CD4-positive, alpha-beta T cell treated with Interferon gamma for 1 hour (primary cell): ENCODE measurements around the gene TIGD1.

Experiments used
- DNase-seq: peaks from one replicate; pipeline ENCODE4 v3.0.0-alpha.2; 2020

TIGD1 gene

GRCh38 chr2:232569541-232569940 lies 19.2 kb upstream of the TIGD1 start:
- DNase-seq = no peak

- no peak for DNase-seq
These were observed 17.8 kb upstream of the TIGD1 start for GRCh38 chr2:232568161-232568560.

GRCh38 chr2:232567721-232568120 lies 17.4 kb upstream of the TIGD1 start:
- DNase-seq = no peak

GRCh38 chr2:232563580-232563979 lies 13.2 kb upstream of the TIGD1 start:
- no peak for DNase-seq

- no peak for DNase-seq
These were observed 12.3 kb upstream of the TIGD1 start for GRCh38 chr2:232562515-232563151.

DNA sequence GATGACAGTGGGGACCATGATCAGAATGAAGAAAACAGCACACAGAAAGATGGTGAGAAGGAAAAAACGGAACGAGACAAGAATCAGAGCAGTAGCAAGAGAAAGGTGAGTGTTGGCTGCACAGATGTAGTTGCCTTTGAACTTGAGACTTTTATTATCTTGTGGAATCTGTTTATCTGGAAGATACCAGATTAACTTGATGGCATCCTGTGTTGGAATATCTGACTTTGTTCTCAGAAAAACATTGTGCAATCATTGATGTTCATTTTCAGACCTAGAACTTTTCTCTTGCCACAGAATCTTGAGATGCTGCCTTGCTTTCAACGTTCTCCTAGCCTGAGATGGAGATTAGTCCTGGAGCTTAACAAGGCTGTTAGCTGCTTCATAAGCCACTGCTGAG lies 6.1 kb upstream of the TIGD1 start:
- DNase-seq = no peak

- no peak for DNase-seq
These were observed 1.4 kb upstream of the TIGD1 start for GRCh38 chr2:232551776-232552175.

GRCh38 chr2:232551250-232551638 lies 887 bp upstream of the TIGD1 start:
- no peak for DNase-seq

DNA sequence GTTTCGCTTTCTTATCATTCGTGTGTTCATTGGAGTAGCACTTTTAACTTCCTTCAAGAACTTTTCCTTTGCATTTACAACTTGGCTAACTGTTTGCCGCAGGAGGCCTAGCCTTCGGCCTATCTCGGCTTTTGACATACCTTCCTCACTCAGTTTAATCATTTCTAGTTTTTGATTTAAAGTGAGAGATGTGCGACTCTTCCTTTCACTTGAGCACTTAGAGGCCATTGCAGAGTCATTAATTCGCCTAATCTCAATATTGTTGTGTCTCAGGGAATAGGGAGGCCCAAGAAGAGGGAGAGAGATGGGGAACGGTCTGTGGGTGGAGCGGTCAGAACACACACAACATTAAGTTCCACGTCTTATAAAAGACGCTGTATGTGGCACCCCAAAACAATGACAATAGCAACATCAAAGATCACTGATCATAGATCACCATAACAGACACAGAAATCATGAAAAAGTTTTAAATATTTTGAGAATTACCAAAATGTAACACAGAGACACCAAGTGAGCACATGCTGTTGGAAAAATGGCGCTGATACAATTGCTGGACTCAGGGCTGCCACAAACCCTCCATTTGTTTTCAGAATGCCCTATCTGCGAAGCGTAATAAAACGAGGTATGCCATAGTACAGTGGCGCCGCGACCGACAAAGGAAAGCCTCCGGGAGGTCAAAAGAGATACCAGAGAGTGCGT lies 553 bp downstream of the TIGD1 start:
- DNase-seq = no peak

GRCh38 chr2:232547991-232548390 lies 2.4 kb downstream of the TIGD1 start:
- DNase-seq = no peak

DNA sequence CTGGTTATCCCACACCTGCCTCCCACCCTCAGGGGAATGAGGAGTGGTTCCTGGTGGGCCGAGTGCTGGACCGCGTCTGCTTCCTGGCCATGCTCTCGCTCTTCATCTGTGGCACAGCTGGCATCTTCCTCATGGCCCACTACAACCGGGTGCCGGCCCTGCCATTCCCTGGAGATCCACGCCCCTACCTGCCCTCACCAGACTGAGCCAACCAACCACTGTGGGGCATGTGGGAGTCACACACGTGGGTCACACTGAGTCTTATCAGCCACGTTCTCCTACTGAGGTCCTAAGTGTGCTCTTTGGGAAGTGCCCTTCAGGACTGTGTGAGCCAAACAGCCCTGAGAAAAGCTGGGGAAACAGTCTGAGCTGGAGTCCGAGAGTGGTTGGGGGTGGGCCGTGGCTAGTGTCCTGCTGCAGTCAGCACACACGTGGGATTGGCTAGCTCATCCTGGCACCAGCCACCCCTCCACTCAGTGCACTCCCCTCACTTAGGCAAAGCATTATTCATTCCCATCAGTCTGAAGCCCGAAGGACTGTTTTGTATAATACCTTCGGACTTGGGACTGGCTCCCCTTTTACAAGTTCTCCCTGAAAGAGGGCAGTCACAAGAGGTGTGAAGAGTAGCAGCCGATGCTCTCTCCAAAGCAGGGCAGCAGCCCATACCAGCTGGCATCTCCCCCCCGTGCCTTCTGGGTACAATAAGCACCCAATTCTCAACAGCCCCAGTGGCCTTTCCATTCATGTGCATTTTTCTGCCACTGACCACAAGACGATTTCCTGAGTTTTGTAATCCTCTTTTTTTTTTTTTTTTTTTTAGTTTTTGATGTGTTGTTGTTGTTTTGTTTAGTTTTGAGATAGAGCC lies 4.6 kb downstream of the TIGD1 start:
- no peak for DNase-seq

DNA sequence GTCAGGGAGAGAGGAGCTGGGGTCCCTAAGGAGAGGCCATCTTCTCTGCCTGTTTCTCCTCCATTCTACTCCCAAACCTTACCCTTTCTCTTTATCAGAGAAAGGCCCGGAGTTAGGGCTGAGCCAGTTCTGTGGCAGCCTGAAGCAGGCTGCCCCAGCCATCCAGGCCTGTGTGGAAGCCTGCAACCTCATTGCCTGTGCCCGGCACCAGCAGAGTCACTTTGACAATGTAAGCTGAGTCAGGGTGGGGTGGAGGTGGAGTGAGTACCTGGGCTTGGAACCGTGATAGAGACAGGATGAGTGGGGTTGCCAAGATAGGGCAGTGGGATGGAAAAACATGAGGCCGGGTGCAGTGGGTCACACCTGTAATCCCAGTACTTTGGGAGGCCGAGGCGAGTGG lies 5.7 kb downstream of the TIGD1 start:
- DNase-seq = no peak

GRCh38 chr2:232543928-232544631 lies 6.3 kb downstream of the TIGD1 start:
- DNase-seq = no peak

DNA sequence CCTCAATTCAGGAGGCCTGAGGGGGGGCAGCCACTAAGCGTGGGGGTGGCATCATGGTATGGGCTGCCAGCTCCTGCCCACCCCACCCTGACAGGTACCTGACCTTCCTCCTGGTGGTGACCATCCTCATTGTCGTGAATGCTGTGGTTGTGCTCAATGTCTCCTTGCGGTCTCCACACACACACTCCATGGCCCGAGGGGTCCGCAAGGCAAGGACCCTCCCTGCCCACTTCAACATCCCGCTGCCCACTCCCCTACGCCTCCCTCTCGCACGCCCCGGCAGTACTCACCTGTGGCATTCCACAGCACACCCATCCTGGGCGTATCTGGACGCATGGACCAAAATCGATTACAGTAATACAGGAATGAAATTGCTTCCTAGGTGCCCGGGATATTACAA lies 6.9 kb downstream of the TIGD1 start:
- no peak for DNase-seq

DNA sequence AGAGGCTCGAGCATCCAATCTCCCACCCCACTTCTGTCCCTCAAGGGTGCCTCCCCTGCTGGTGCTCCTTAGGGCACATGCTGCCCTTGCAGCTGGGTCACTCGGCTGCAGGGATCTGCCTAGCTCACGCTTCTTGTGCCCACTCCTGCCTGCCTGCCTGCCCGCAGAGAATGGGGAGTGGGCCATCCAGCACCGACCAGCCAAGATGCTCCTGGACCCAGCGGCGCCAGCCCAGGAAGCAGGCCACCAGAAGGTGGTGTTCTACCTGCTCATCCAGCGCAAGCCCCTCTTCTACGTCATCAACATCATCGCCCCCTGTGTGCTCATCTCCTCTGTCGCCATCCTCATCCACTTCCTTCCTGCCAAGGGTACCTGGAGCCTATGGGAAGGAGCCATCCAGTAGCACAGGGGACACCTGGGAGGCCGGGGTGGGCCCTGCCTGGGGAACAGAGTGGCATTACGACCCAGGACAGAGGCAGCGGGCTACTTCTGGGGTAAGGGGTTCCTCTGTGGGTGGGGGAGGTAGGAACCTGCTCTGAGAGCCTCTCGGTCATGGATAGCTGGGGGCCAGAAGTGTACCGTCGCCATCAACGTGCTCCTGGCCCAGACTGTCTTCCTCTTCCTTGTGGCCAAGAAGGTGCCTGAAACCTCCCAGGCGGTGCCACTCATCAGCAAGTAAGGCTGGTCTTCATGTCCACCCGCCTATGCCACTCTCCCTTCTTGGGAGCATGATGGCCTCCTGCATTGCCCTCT lies 7.5 kb downstream of the TIGD1 start:
- no peak for DNase-seq

DNA sequence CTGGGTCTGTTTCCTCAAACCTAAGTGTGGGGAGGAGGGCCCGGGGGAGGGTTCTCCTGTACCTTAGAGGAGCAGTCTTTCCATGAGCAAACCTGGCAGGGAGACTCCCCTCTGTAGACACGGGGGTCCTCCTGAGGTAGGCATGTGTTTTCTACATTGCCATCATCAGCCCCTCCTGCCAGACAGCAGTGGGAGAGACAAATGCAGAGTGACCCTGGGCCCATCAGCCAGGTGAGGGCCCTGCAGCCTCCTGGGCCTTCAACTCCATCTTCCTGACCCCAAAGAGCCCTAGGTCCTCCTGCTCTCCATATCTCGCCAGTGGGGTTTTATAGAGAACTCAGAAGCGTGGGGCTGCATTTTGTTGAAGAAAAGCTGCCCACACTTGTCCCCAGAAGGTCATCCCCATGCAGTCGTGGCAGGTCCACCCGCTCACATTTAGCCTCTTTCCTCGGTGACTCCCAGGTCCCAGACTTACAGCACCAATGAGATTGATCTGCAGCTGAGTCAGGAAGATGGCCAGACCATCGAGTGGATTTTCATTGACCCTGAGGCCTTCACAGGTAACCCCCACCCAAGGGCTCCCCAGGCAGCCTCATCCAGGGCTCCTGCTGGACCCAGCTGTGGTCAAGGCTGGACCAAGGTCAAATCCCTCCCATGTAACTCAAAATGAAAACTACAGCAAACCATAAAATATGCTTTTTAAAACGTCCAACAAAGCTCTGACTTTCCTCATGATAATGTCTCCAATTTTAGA lies 8.2 kb downstream of the TIGD1 start:
- DNase-seq = no peak

DNA sequence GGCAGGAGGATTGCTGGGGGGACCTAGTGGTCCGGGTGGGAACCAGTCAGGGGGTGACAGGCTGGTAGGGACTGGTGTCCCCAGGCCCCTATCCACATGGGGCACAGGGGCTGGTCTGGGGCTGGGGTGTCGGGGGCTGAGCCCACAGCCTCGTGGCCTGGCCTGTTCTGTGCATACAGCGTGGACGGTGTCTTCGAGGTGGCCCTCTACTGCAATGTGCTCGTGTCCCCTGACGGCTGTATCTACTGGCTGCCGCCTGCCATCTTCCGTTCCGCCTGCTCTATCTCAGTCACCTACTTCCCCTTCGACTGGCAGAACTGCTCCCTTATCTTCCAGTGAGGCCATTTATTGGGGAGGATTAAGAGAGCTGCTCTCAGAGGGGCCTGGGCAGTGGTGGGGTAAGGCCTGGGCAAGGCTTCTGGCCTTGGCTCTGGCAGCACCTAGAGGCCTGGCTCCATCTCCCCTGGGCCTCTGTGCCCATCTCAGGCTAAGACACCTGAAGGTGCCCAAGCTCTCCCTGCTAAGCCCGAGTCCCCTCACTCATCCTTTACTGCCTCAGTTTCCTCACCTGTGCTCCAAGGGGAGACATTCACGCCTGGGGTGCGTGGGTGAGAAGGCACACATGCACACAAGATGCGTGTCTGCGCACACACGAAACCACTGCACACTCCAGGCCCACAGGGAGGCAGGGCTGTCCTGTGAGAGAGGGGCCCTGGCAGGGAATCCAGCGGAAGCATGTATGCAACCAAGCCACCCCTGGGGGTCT lies 9.0 kb downstream of the TIGD1 start:
- DNase-seq = no peak

GRCh38 chr2:232540441-232541041 lies 9.8 kb downstream of the TIGD1 start:
- DNase-seq = no peak

DNA sequence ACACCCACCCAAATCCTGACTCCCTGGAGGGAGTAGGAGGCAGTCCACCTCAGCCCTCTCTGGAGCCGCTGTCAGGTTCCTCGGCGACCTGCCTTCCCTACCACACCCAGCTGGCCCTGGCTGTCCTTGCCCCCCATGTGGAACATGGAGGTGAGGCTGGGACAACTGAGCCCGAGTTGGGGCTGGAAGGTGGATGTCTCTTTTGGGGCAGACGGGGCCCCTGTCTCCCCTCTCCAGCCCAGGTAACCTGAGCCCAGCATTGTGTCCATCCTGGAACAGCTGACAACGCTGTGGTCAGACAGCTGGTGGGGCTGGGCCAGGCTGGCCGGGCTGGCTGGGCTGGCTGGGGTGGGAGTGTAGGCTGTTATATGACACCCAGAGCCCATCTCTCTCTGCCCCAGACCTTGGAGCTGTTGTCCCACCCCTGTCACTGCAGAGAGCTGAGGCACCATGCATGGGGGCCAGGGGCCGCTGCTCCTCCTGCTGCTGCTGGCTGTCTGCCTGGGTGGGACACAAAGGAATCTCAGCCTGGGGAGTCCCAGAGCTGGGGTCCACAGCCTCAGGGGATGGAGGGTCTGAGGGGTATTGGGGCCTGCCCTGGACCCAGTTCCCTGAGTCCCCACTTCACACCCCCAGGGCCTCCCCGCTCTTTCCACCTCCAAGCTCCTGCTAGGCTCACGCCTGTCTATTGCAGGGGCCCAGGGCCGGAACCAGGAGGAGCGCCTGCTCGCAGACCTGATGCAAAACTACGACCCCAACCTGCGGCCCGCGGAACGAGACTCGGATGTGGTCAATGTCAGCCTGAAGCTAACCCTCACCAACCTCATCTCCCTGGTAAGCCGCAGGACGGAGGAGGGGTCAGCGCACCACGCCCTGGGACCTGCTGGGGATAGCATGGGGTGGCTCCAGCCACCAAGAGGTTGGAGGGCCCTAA lies 10.8 kb downstream of the TIGD1 start, which contains the start of gene CHRNG:
CHRNG (plus strand) TSS at position 395 of the 934 bp plus-strand sequence; CDS start at position 451, 56 bp downstream.
- DNase-seq = no peak
